AG20443 (cell line): ENCODE results near the gene MPC1.

Source experiments
- DNase-seq: peaks from one replicate; pipeline ENCODE4 v3.0.0; 2012; ENCODE audit warnings: low spot score, mixed read lengths

The MPC1 gene

GRCh38 chr6:166382933-166383801 lies at the start of gene MPC1:
MPC1 (minus strand) TSS chr6:166382940; CDS start chr6:166382876, 64 bp downstream.
- DNase-seq = peak; percentile 98

GRCh38 chr6:166430269-166430668 lies 47.5 kb upstream of the MPC1 start:
- DNase-seq = no peak

GRCh38 chr6:166424431-166424830 lies 41.7 kb upstream of the MPC1 start:
- no peak for DNase-seq

GRCh38 chr6:166423781-166424180 lies 41.0 kb upstream of the MPC1 start:
- no peak for DNase-seq

GRCh38 chr6:166423051-166423745 lies 40.5 kb upstream of the MPC1 start:
- DNase-seq = no peak

- DNase-seq = no peak
These were observed 39.6 kb upstream of the MPC1 start for GRCh38 chr6:166422201-166422940.

GRCh38 chr6:166420351-166420750 lies 37.6 kb upstream of the MPC1 start:
- no peak for DNase-seq

GRCh38 chr6:166419717-166420116 lies 37.0 kb upstream of the MPC1 start:
- no peak for DNase-seq

- no peak for DNase-seq
These were observed 36.5 kb upstream of the MPC1 start for GRCh38 chr6:166419286-166419685.

GRCh38 chr6:166418691-166419143 lies 36.0 kb upstream of the MPC1 start:
- no peak for DNase-seq

- no peak for DNase-seq
These were observed 34.5 kb upstream of the MPC1 start for GRCh38 chr6:166417285-166417691.

- no peak for DNase-seq
These were observed 33.1 kb upstream of the MPC1 start for GRCh38 chr6:166415833-166416347.

- no peak for DNase-seq
These were observed 32.6 kb upstream of the MPC1 start for GRCh38 chr6:166415306-166415705.

- DNase-seq = no peak
These were observed 30.8 kb upstream of the MPC1 start for GRCh38 chr6:166413491-166413951.

- no peak for DNase-seq
These were observed 30.2 kb upstream of the MPC1 start for GRCh38 chr6:166412911-166413384.

GRCh38 chr6:166412156-166412910 lies 29.6 kb upstream of the MPC1 start:
- no peak for DNase-seq

- no peak for DNase-seq
These were observed 29.0 kb upstream of the MPC1 start for GRCh38 chr6:166411721-166412151.

GRCh38 chr6:166411271-166411670 lies 28.5 kb upstream of the MPC1 start:
- no peak for DNase-seq

- DNase-seq = no peak
These were observed 27.7 kb upstream of the MPC1 start for GRCh38 chr6:166410426-166410935.

GRCh38 chr6:166408936-166409755 lies 26.4 kb upstream of the MPC1 start:
- DNase-seq = no peak
